ENCODE data around the gene PHACTR4. TPM values are rescaled to one million over a fixed set of nuclear protein-coding genes. Genes with fewer than 3 reads are reported as not detected.

PHACTR4 gene
- total and polyA plus RNA-seq, 9 of the 15 experiments (the other 6 are each of a cell fraction or from before 2014, with no cell fraction given) = 6.4 to 43.6 (median 14.2) TPM

- peak; percentile 74; the same call in 1 of the 2 replicates for TF ChIP-seq GMEB1 (CRISPR knock-in tag; IDR thresholded peaks at IDR 0.05)
- TF ChIP-seq DNMT1 (IDR thresholded peaks at IDR 0.05) = no peak; the same call in 1 of the 2 replicates
- TF ChIP-seq NBN (IDR thresholded peaks at IDR 0.05; ENCODE audit: low read depth) = peak; percentile 72
- peak; percentile 79 for TF ChIP-seq MEIS2 (IDR thresholded peaks at IDR 0.05; ENCODE audit: partially characterized antibody)
- TF ChIP-seq ZFP91 (CRISPR knock-in tag; IDR thresholded peaks at IDR 0.05) = peak; percentile 67
- no peak for TF ChIP-seq ELK1 (CRISPR knock-in tag; IDR thresholded peaks at IDR 0.05)
- peak; percentile 88 for TF ChIP-seq CREM (IDR thresholded peaks at IDR 0.05; ENCODE audit: low read depth)
- peak; percentile 76 for TF ChIP-seq FIP1L1 (IDR thresholded peaks at IDR 0.05; ENCODE audit: low read depth, low read length, poor library complexity, severe bottlenecking)
- peak; percentile 62 for TF ChIP-seq NEUROD1 (IDR thresholded peaks at IDR 0.05; ENCODE audit: borderline replicate concordance, low read depth, low read length, partially characterized antibody)
- no peak for TF ChIP-seq ZNF280A (IDR thresholded peaks at IDR 0.05; ENCODE audit: low read depth, partially characterized antibody)
- peak; percentile 66; the same call in 1 of the 2 replicates for TF ChIP-seq THAP7 (CRISPR knock-in tag; IDR thresholded peaks at IDR 0.05)
- 0 out of 2 replicates have a peak, but pooled peaks have one; percentile 41 for TF ChIP-seq ZNF133 (CRISPR knock-in tag; IDR thresholded peaks at IDR 0.05)
Measured at GRCh38 chr1:28369371-28370238, at the start of gene PHACTR4 (continued).

All from K562 (cell line).